ENCODE data around the gene STAC2.

GRCh38 chr17:39210093-39210434 lies 15.7 kb downstream of the STAC2 start:
- TF ChIP-seq EP300 (IDR thresholded peaks at IDR 0.05) (no peak), CTCF (IDR thresholded peaks at IDR 0.05) (no peak)

Data from sigmoid colon (tissue), 4 donors.